D341Med (cell line): Measurements from ENCODE around the gene RSU1.
A peak's percentile ranks its signal among the peaks of the same experiment; 100 is the strongest.

Source experiments
- DNase-seq: peaks from one replicate; pipeline ENCODE4 v3.0.0; 2012; ENCODE audit warnings: low spot score

Gene RSU1

DNA sequence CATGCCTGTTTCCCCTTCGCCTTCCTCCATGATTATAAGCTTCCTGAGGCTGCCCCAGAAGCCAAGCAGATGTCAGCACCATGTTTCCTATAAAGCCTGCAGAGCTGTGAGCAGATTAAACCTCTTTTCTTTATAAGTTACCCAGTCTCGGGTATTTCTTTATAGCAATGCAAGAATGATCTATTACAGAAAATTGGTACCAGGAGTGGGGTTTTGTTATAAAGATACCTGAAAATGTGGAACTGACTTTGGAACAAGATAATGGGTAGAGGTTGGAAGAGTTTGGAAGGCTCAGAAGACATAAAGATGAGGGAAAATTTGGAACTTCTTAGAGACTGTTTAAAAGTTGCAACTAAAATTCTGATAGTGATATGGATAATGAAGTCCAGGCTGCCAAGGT, 4.8 kb upstream of the RSU1 start:
- DNase-seq = no peak

GRCh38 chr10:16820421-16820820, 3.2 kb upstream of the RSU1 start:
- no peak for DNase-seq

- DNase-seq = no peak
Measured at GRCh38 chr10:16820018-16820417, 2.8 kb upstream of the RSU1 start.

DNA sequence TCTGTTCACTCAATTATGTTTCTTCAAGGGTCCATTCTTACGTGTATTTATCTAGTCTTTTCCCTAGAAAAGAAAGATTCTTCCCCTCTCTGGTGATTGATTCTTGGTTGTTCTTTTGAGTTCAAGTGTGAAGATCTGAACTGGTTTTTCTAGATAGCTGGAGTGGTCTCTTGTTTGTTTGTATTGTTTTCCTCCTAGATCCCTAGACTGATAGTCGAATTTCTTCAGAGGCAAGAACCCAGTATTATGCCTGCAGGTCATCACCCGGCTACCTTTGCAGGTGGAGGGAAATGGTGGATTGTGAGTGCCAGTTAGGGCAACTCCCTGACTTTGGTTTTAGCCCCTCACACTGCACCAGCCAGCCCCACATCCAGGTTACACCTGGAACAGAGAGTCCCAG, 2.2 kb upstream of the RSU1 start:
- DNase-seq = no peak

DNA sequence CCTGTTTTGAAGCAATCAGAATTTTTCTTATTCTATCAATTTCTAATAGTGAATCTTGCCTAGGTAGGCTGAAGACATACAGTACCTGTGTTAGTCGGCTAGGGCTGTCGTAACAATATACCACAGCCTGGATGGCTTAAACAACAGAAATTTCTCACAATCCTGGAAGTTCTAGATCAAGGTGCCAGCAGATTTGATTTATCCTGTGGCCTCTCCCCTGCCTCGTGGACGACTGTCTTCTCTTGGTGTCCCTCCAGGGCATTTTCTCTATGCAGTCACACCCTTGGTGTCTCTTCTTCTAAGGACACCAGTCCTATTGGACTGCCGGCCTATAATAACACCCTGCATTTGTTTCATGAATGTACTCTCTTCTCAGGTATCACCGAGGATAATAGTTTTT, 1.8 kb upstream of the RSU1 start:
- DNase-seq = no peak

DNA sequence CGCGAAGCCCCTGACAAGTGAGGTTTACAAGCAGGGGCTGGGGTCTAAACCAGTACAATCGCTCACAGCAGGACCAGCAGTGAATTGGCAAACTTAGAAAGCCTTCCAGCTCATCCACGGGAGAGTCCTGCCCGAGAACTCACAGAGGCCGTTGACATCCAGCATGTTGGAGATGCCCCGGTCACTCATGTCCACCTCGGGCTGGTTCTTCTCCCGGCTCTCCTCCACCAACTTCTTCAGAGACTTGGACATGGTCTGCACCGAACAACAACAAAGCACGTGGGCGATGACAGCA, 447 bp downstream of the RSU1 start:
- peak; percentile 27 for DNase-seq

DNA sequence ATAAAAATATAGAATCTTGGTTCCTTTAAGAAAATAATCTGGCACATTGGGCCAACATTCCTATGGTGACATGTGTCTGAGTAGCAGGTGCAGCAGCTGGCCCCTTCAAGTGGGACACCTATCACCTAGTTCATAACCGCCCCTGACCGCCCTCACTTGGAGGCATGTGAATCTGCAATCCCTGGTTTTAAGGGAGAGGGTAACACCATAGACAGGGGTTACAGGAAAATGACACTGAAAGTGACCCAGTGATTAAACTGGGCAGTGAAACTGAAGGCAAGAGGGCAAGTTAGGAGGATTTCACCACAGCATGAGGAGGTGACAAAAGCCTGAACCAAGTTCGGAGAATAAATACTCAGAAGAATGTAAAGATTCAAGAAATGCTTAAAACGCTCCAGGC, 1.1 kb downstream of the RSU1 start:
- no peak for DNase-seq

DNA sequence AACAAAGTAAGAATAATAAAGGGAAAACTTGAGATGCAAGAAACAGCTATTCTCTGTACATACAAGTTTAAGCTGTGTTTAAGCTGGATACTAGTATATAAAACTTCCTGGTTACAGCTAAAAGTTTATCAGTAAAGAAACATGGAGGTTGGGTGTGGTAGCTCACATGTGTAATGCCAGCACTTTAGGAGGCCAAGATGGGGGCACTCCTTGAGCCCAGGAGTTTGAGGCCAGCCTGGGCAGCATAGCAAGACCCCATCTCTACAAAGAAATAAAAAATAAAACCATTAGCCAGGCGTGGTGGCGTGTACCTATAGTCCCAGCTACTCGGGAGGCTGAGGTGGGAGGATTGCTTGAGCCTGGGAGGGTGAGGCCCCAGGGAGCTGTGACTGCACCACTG, 3.2 kb downstream of the RSU1 start:
- no peak for DNase-seq

DNA sequence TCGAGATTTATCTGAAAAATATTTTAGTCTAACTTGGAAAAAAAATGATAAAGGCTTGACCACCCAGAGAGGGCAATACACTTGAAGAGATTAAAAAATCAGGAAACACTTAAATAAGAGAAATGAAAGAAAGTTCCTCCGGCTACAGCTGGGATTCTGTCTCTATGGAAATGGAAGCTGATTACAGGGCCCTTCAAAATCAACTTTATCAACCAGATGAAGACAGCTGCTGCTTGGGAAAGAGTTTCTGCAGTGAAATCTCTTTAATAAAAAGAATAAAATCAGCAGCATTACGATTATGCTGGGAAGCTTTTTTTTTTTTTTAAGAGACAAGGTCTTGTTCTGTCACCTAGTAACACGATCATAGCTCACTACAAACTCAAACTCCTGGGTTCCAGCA, 4.5 kb downstream of the RSU1 start:
- no peak for DNase-seq

DNA sequence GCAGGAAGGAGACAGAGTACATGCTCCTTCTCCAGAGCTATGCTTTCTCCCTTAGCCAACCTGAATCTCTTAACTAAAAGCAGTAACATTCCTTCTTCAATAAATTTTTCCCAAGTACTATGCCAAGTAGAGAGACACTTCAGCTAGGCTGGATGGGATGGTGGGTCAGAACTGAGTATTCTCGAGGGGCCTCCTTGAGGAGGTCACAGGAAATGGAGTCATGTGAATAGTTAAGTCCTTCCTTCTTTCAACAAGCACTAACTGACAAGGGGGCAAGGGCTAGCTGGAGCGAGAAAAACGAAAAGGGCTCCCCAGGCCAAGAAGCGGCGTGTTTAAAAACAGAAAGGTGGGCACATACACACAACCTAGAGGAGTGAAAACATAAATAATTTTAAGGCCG, 5.5 kb downstream of the RSU1 start:
- DNase-seq = no peak

GRCh38 chr10:16811292-16811691, 5.9 kb downstream of the RSU1 start:
- no peak for DNase-seq

DNA sequence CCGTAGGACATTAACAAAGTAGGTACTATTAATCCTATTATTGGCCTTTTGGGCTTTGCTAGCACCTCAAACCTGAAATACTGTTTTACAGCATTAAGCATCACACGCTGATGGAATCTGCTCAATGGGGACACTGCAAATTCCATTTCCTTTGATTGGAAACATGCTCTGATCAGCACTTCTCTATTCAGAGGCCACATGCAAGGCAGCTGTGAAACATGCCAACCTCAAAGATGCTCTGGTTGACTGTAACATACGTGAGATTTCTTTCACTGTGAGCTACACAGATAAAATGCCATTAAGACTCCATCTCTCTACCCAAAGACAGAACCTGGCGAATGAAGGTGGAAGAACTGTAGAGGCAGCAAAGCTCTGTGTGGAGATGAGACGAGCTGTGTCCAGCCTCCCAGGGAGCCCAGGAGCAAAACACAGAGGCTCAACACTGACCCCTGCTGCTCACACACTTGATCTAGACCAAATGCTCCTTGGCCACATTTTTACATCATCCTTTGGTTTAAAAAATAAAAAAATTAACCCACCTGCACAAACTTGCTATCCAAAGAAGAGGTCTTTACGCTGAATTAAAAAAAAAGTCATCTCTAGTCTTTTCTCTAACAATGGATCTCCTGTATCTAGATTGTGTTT, 8.0 kb downstream of the RSU1 start:
- DNase-seq = peak; percentile 78

GRCh38 chr10:16804123-16804522, 13.1 kb downstream of the RSU1 start:
- no peak for DNase-seq

DNA sequence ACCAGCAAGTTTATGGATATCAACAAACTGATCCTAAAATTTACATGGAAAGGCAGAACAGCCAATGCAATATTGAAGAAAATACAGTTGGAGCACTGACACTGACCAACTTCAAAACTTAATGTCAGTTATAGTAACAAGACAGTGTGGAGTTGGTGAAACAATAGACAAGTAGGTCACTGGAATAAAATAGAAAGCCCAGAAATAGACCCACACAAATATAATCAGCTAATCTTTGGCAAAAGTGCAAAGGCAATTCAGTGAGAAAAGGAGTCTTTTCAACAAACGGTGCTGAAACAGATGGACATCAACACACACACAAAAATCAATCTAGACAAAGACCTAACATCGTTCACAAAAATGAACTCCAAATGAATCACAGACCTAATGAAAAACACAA, 13.8 kb downstream of the RSU1 start:
- no peak for DNase-seq

DNA sequence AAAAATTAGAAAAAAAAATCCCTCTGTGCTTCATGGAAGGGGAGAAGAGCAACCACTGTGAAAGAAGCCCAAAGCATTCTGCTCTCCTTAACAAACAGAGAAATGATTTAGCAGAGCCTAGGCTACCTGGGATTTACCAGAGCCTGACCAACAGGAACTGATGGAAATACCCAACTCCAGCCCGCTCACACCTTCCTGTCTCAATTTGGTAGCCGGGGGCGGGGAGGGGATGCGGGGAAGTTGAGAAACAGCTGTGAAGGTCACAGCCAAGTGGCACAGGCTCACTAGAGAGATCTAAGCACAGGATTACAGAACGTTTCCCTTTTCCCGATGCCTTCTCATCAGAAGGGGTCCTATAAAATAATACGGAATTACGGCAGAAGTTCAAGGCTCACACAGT, 17.6 kb downstream of the RSU1 start:
- DNase-seq = no peak

GRCh38 chr10:16798571-16798970, 18.7 kb downstream of the RSU1 start:
- no peak for DNase-seq

DNA sequence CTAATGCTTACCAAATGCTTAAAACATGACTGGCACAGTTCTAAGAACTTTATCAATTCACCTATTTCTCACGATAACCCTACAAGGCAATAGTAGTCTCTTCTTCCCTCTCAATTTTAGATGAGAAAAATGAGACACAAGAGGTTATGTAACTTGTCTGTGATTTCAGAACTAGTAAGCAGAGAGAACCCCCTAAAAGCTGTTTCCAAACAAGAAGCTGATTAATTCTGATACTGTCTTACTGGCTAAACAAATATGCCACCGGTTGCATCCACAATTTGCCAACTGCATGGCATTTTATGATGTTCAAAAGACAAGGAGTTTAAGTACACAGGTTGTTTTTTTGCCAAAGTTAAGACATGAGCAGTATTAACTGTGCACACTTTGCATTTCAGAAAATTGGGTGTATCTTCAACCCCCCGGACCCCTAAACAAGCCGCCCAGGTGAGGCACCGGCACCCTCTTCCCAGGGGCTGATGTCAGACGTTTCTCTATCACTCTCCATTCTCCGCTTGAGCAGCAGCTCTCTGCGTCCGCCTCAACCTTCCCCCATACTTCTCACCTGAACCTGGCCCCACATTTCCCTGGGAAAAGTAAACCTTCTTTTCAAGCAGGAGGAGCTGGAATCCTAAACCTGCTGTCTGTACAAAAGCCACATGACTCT, 21.7 kb downstream of the RSU1 start:
- no peak for DNase-seq

DNA sequence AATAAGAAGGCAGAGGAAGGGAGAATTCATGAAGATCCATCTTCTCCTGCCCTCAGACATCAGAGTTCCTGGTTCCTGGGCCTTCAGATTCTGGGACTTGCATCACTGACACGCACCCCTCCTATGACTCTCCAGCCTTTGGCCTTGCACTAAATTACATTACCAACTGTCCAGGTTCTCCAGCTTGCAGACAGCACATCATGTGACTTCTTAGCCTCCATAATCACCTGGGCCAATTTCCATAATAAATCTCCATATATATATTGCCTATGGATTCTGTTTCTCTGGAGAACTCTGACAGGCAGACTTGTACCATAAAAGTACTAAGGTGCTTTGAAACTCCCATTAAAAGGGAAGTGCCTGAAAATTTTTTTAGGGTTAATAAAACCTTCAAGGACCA, 23.2 kb downstream of the RSU1 start:
- DNase-seq = no peak

DNA sequence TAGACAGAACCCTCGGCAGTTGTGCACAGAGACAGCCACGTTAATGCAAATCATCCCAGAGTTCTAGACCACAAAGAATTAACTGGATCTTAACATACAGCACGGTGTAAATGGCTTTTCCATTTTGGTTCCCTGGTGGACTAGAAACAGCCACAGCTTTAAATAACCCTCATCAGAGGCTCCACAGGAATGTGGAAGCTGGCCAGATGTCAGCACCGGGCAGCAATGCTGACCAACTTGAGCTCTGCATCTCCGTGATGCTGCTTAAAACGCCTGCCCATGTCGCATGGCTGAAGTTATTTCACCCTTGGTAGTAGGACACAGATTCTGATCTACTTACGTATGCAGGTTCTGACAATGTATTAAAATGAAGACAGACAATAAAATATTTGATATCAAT, 24.5 kb downstream of the RSU1 start:
- DNase-seq = no peak

GRCh38 chr10:16789765-16790164, 27.5 kb downstream of the RSU1 start:
- DNase-seq = no peak

GRCh38 chr10:16789261-16789660, 28.0 kb downstream of the RSU1 start:
- DNase-seq = no peak

GRCh38 chr10:16788778-16789177, 28.4 kb downstream of the RSU1 start:
- no peak for DNase-seq

DNA sequence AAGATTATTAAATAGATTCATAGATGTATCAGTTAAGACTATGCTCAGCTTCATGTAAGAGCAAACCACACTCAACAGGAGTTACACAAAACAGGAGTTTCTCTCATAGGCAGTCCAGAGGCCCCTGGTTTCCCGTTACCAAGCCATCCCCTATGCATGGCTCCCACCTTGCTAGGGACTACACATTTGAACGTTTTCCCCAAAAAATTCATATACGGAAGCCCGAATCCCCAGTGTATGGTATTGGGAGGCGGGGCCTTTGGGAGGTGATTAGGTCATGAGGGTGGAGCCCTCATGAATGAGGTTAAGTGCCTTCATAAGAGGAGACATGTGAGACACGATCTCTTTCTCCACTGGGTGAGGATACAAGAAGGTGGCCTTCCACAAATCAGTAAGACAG, 29.1 kb downstream of the RSU1 start:
- no peak for DNase-seq

- no peak for DNase-seq
Measured at GRCh38 chr10:16787361-16787791, 29.8 kb downstream of the RSU1 start.
